ENCODE measurements around the gene HOTAIR. TPM values are rescaled to one million over a fixed set of nuclear protein-coding genes. Genes with fewer than 3 reads are reported as not detected.

Gene HOTAIR
- total and polyA plus RNA-seq, 4 donors = 9.7 TPM; not detected in 3

DNA sequence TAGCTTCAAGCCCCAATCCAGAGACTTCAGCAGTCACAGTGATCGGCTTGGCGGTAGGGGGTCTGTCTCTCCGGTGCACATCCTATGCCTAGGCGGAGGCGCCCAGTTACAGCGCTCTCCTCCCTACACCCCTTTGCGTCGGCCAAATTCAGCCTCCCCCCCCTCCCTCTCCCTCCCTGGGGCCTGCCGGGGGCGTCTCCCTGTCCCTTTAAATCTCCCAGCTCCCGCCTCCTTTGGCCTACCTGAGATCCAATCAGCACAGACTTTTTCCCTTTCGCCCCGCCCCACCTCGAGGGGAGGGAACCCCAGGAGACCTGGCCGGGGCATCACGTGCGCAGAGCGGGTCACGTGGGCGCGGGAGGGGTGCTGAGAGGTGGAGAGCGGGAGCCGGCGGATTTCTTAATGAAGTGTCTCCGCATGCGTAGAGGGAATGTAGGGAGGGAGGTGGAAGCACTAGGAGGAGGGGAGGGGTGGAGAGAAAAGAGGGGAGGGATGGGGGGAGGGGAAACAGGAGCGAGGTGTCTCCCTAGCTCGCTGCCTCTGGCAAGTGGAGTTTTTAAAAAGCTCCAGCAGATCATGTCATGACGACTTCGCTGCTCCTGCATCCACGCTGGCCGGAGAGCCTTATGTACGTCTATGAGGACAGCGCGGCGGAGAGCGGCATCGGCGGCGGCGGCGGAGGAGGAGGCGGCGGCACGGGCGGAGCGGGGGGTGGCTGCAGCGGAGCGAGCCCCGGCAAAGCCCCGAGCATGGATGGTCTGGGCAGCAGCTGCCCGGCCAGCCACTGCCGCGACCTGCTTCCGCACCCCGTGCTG, 36.2 kb downstream of the HOTAIR start, which contains the start of gene HOXC13:
Gene HOXC13, plus strand, starts transcription at position 506 of the 815 bp plus-strand sequence. Its CDS starts 76 bp downstream, at position 582.
- no peak within 1 kb of the TSS for H3K27ac ChIP-seq (ENCODE audit: low read depth in 1 of 2, low read length in 2 of 2)
- H3K27me3 ChIP-seq (ENCODE audit: control insufficient read depth in 1 of 2, insufficient read depth in 2 of 2, low read length in 1 of 2) = no peaks in the 10 kb centered on the region
- no peaks in the 10 kb centered on the region for H3K9me3 ChIP-seq (ENCODE audit: control insufficient read depth, low read length)
- 2 to 3% methylated on average over 51 to 56 of the region's 56 CpGs for WGBS, 2 donors
- no peaks in the 10 kb centered on the region for H3K36me3 ChIP-seq (ENCODE audit: control insufficient read depth in 1 of 2, insufficient read depth in 2 of 2, low read length in 1 of 2)
- intact Hi-C loops (cut with DNase I) = no loop called here
- peak; percentile 56 for ATAC-seq (ENCODE audit: low FRiP score)
- no peaks in the 10 kb centered on the region for H3K4me1 ChIP-seq (ENCODE audit: control insufficient read depth in 1 of 2, insufficient read depth in 2 of 2, low read length in 2 of 2)
- DNase-seq = peak; percentile 48 to 91
- H3K4me3 ChIP-seq (ENCODE audit: low read length in 2 of 2) = no peak within 1 kb of the TSS

DNA sequence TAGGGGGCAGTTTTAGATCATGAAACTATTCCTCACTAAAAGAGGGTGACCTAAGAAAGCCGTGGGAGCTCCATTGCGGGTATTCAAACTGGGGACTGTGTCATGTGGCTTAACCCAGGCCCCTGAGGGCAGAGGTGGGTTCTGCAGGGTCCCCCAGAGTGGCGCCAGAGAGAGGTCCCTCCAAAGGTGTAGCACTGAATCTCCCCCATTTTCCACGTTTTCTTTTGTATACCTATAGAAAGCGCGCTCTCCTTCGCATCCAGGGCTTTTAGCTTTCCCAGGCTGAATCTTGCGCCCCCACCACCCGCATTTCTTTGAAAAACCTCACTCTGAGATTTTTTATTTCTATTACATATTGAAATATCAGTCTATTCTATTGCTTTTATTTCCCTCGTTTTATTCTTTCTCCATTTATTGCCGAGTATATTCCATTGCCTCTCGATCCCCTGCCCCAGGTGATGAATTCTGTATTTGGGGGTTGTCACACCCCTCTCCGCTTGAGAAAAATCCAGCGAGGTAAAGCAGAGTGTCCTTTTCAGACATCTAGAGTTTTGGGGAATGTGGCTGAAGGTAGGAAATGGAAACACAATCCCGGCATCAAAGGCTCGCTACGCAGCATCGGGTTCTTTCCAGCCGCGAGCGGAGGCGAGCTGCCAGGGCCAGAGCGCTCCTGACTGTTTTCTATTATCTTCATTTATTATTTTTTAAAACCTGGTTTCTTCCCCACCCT, 37.0 kb downstream of the HOTAIR start:
- 19 to 21% methylated on average over 23 of the region's 23 CpGs for WGBS, 2 donors
- ATAC-seq (ENCODE audit: low FRiP score) (no peak), DNase-seq (no peak)
- H3K27ac ChIP-seq (ENCODE audit: low read depth in 1 of 2, low read length in 2 of 2) = no peak overlapping the region
- H3K27me3 ChIP-seq (ENCODE audit: control insufficient read depth in 1 of 2, insufficient read depth in 2 of 2, low read length in 1 of 2) = no peaks in the 10 kb centered on the region
- no peak overlapping the region for H3K4me3 ChIP-seq (ENCODE audit: low read length in 2 of 2)
- H3K4me1 ChIP-seq (ENCODE audit: control insufficient read depth in 1 of 2, insufficient read depth in 2 of 2, low read length in 2 of 2) = no peaks in the 10 kb centered on the region
- intact Hi-C loops (cut with DNase I) = no loop called here
- no peaks in the 10 kb centered on the region for H3K9me3 ChIP-seq (ENCODE audit: control insufficient read depth, low read length)
- H3K36me3 ChIP-seq (ENCODE audit: control insufficient read depth in 1 of 2, insufficient read depth in 2 of 2, low read length in 1 of 2) = no peaks in the 10 kb centered on the region

DNA sequence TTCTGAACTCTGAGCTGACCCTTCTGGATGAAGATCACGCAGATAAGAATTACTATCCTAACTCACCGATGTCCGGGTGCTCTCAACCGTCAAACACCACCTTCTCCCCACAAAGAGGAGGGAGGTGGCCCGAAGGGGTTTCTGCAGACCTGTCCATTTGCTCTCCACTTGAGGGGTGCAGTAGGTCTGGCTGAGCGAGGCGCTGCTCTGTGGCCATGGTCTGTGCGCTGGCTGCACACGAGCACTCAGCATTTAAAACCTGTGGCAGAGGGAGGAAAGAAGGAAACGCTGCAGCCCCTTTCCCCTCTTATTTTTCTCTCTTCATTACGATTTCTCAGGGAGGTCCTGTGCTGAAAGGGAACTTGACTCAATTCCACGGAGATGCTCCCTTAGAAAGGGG, 37.7 kb downstream of the HOTAIR start:
- Histone ChIP-seq H3K4me3 (ENCODE audit: low read length in 2 of 2) (no peak overlapping the region), H3K4me1 (ENCODE audit: control insufficient read depth in 1 of 2, insufficient read depth in 2 of 2, low read length in 2 of 2) (no peaks in the 10 kb centered on the region), H3K36me3 (ENCODE audit: control insufficient read depth in 1 of 2, insufficient read depth in 2 of 2, low read length in 1 of 2) (no peaks in the 10 kb centered on the region), H3K27ac (ENCODE audit: low read depth in 1 of 2, low read length in 2 of 2) (no peak overlapping the region), H3K9me3 (ENCODE audit: control insufficient read depth, low read length) (no peaks in the 10 kb centered on the region), H3K27me3 (ENCODE audit: control insufficient read depth in 1 of 2, insufficient read depth in 2 of 2, low read length in 1 of 2) (no peaks in the 10 kb centered on the region)
- no peak for ATAC-seq (ENCODE audit: low FRiP score)
- no peak for DNase-seq
- WGBS, 2 donors = 11 to 16% methylated on average over 12 of the region's 12 CpGs
- intact Hi-C loops (cut with DNase I) = no loop called here

- Histone ChIP-seq H3K4me1 (ENCODE audit: control insufficient read depth in 1 of 2, insufficient read depth in 2 of 2, low read length in 2 of 2) (no peaks in the 10 kb centered on the region), H3K9me3 (ENCODE audit: control insufficient read depth, low read length) (no peaks in the 10 kb centered on the region), H3K4me3 (ENCODE audit: low read length in 2 of 2) (no peak overlapping the region), H3K27ac (ENCODE audit: low read depth in 1 of 2, low read length in 2 of 2) (no peak overlapping the region), H3K27me3 (ENCODE audit: control insufficient read depth in 1 of 2, insufficient read depth in 2 of 2, low read length in 1 of 2) (no peaks in the 10 kb centered on the region), H3K36me3 (ENCODE audit: control insufficient read depth in 1 of 2, insufficient read depth in 2 of 2, low read length in 1 of 2) (no peaks in the 10 kb centered on the region)
- intact Hi-C loops (cut with DNase I) = no loop called here
- WGBS, 2 donors = 13 to 15% methylated on average over 49 of the region's 49 CpGs
- DNase-seq = peak in 1 of 2 donors; percentile 59
- ATAC-seq (ENCODE audit: low FRiP score) = no peak
Observed at GRCh38 chr12:53935383-53936341, 39.1 kb downstream of the HOTAIR start.

DNA sequence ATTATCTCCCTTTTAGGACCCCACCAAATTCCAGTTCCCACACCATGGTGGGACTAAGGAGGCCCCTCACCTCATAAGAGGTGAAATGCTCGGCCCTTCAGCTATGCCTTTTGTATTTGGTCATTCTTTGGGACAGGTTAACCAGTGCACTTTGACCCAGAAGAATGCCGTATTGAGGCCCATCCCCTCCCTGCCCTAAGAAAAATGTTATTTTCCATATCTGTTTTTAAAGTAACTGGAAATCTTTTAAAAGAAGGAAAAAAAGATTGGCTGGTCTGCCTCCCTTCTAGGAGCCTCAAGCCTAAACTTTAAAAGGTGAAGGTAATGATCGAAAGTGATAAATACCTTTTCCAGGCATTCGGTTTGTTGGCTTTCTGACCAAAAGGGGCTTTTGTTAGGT, 41.8 kb downstream of the HOTAIR start:
- H3K4me3 ChIP-seq (ENCODE audit: low read length in 2 of 2) = no peak overlapping the region
- H3K4me1 ChIP-seq (ENCODE audit: control insufficient read depth in 1 of 2, insufficient read depth in 2 of 2, low read length in 2 of 2) = no peaks in the 10 kb centered on the region
- no peaks in the 10 kb centered on the region for H3K36me3 ChIP-seq (ENCODE audit: control insufficient read depth in 1 of 2, insufficient read depth in 2 of 2, low read length in 1 of 2)
- peaks cover 2% of the 10 kb centered on the region for H3K9me3 ChIP-seq (ENCODE audit: control insufficient read depth, low read length)
- ATAC-seq (ENCODE audit: low FRiP score) = no peak
- H3K27ac ChIP-seq (ENCODE audit: low read depth in 1 of 2, low read length in 2 of 2) = no peak overlapping the region
- peaks cover 0 to 7% of the 10 kb centered on the region in 2 donors for H3K27me3 ChIP-seq (ENCODE audit: control insufficient read depth in 1 of 2, insufficient read depth in 2 of 2, low read length in 1 of 2)
- intact Hi-C loops (cut with DNase I) = no loop called here
- WGBS, 2 donors = 77 to 78% methylated on average over 4 of the region's 4 CpGs
- no peak for DNase-seq

- intact Hi-C loops (cut with DNase I) = no loop called here
- DNase-seq (no peak), ATAC-seq (ENCODE audit: low FRiP score) (no peak)
- no peaks in the 10 kb centered on the region for H3K36me3 ChIP-seq (ENCODE audit: control insufficient read depth in 1 of 2, insufficient read depth in 2 of 2, low read length in 1 of 2)
- H3K27ac ChIP-seq (ENCODE audit: low read depth in 1 of 2, low read length in 2 of 2) = no peak overlapping the region
- no peak overlapping the region for H3K4me3 ChIP-seq (ENCODE audit: low read length in 2 of 2)
- 43 to 54% methylated on average over 4 of the region's 4 CpGs for WGBS, 2 donors
- H3K4me1 ChIP-seq (ENCODE audit: control insufficient read depth in 1 of 2, insufficient read depth in 2 of 2, low read length in 2 of 2) = no peaks in the 10 kb centered on the region
- peaks cover 2% of the 10 kb centered on the region for H3K9me3 ChIP-seq (ENCODE audit: control insufficient read depth, low read length)
- H3K27me3 ChIP-seq (ENCODE audit: control insufficient read depth in 1 of 2, insufficient read depth in 2 of 2, low read length in 1 of 2) = peaks cover 0 to 10% of the 10 kb centered on the region in 2 donors
Observed at GRCh38 chr12:53931844-53932581, 42.7 kb downstream of the HOTAIR start.

DNA sequence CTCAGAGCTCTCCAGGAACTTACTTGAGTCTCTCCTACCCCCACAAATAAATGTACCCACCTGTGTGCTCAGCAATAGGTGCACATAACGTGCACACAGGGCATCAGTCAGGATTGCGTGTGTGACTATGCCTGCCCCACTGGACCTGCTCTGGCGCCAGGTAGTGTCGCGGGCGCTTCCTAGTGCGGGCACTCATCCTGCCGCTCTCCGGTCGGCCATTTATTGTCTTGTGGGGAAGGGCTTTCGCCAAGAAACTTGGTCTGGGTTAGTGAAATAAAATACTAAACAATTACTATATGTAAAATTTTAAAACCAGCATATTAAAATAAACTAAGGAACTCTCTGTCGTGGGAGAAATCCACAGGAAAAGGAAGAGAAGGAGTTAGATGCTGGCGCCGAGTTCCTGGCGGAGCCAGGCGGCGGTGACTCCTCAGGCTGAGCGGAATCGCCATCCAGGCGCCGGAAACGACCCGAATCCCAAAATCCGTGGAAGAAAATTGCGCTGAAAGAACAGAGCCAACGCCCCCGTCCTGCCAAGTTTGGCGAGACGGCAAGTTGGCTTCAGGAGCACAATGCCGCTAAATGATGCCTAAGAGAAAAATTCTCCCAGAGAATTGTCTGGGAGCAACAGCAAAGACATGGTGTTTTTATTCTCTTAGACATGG, 44.0 kb downstream of the HOTAIR start:
- Histone ChIP-seq H3K4me1 (ENCODE audit: control insufficient read depth in 1 of 2, insufficient read depth in 2 of 2, low read length in 2 of 2) (no peaks in the 10 kb centered on the region), H3K36me3 (ENCODE audit: control insufficient read depth in 1 of 2, insufficient read depth in 2 of 2, low read length in 1 of 2) (no peaks in the 10 kb centered on the region), H3K27ac (ENCODE audit: low read depth in 1 of 2, low read length in 2 of 2) (no peak overlapping the region), H3K9me3 (ENCODE audit: control insufficient read depth, low read length) (peaks cover 2% of the 10 kb centered on the region), H3K4me3 (ENCODE audit: low read length in 2 of 2) (no peak overlapping the region), H3K27me3 (ENCODE audit: control insufficient read depth in 1 of 2, insufficient read depth in 2 of 2, low read length in 1 of 2) (peaks cover 0 to 10% of the 10 kb centered on the region in 2 donors)
- intact Hi-C loops (cut with DNase I) = no loop called here
- DNase-seq (peak in 1 of 2 donors; percentile 66), ATAC-seq (ENCODE audit: low FRiP score) (no peak)
- WGBS, 2 donors = 10% methylated on average over 30 of the region's 30 CpGs

Data from aorta (tissue), 5 donors.